Dedifferentiated amniotic fluid mesenchymal stem cell (primary cell): Measurements from ENCODE around the gene ADH4.
"Not testable (repeated sequence)": the region's sequence is repeated elsewhere in the genome, so short reads cannot be mapped to it uniquely, and the experiment has no call there.

Source experiments
- DNase-seq: peaks from one replicate; pipeline ENCODE4 v3.0.0-alpha.2; 2016; ENCODE audit errors: extremely low spot score

The ADH4 gene

GRCh38 chr4:99144070-99144469 is at the start of gene ADH4:
Gene ADH4, minus strand, starts transcription at chr4:99144297. Its CDS starts 75 bp downstream, at chr4:99144222.
- no peak for DNase-seq

DNA sequence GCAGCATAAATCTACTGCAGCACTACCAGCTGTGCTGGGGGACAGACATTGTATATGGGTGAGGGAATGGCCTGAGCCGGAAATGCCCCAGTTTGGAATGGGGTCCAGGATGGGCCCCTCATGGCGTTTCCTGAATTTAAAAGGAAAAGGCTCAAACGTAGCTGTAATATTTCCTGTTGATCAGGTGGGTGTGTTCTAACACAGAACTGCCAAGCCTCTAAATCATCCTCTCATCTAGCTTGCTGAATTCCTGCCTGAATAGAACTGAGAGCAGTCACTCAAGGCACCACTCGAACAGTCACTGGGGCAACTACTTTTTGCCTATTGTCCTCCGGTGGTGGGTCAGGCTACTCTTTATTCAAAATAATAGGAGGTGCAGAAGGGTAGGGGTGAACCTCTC is 46.2 kb upstream of the ADH4 start:
- DNase-seq = no peak

- not testable (repeated sequence) for DNase-seq
Measured at GRCh38 chr4:99189900-99190299, 45.8 kb upstream of the ADH4 start.

- DNase-seq = peak; percentile 10
Measured at GRCh38 chr4:99186029-99186428, 41.9 kb upstream of the ADH4 start.

DNA sequence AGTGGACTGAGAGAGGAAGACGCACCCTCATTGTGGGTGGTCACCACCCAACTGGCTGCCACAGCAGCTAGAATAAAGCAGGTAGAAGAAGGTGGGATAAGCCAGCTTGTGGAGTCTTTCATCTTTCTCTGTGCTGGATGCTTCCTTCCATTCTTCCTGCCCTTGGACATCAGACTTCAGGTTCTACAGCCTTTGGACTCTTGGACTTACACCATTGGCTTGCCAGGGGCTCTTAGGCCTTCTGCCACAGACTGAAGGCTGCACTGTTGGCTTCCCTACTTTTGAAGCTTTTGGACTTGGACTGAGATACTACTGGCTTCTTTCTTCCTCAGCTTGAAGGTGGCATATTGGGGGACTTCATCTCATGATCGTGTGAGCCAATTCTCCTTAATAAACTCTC is 41.5 kb upstream of the ADH4 start:
- DNase-seq = no peak

DNA sequence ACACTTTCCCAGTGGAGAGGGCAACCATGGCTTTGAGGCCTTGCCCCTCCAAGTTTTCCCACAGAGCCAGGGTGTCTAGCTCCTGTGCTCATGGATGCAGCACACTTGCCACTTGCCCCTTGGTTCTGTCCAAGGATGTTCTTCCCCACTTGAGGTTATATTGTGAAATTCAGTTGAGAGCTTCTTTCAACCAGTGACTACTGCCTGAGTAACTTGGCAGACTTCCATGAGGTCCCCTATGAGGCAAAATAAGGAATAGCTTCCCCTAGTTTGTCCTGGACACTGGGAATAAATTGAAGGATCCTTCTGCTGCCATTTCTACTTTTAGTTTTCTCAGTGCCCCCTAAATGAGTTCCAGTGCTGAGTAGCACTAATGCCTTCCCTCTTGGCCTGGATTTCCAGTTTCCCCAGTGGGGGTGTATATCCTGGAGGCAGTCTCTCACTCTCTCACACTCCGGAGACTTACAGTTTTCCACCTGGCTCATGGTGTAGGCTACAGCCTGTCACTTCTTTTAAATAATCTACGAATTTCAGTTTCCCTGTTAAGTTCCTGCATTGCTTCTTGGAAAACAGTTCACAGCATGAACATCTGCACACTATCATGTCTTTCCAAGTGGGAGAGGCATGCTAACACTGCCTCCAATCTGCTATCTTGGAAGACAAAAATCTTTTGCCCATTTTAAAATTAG is 36.4 kb upstream of the ADH4 start:
- DNase-seq = no peak

- no peak for DNase-seq
Measured at GRCh38 chr4:99179626-99180025, 35.5 kb upstream of the ADH4 start.

GRCh38 chr4:99179178-99179577 is 35.1 kb upstream of the ADH4 start:
- DNase-seq = no peak

GRCh38 chr4:99166544-99166943 is 22.4 kb upstream of the ADH4 start:
- no peak for DNase-seq

DNA sequence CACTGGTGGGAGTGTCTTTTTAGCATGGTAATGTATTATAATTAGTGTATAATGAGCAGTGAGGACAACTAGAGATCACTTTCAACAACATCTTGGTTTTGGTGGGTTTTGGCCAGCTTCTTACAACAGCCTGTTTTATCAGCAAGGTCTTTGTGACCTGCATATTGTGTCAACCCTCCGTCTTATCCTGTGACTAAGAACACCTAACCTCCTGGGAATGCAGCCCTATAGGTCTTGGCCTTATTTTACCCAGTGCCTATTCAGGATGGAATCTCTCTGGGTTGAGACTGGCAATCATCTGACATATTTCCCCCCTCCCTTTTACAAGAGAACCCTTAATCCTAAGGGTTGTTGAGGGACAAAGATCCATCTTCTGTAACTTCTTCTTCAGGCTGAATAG is 21.9 kb upstream of the ADH4 start:
- no peak for DNase-seq

DNA sequence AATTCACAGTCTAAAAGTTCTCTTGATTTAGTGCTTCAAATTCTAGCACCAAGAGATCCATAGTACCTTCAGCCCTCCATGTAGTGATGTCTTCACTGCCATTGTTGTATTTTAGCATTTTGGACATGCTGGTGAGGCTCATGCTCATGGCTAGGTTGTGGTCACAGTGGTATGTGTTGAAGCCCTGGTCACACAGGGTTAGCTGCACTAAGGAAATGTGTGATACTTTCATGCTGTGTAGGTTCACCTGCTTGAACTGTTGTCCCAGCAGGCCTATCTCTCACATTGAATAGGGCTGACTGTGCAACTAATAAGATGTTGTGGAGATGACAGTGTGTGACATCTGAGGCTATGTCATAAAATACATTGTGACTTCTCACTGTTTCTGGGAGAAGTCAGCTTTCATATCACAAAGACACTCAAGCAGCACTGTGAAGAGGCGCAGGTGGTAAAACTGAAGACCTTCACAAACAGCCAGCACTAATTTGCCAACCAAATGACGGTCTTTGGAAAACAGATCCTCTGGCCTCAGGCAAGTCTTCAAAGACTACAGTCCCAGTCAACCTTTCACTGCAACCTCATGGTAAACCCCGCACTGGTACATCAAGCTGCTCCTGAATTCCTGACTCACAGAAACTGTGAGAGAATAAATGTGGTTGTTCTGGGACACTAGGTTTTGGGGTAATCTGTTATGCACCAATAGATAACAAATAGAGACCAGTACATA is 17.4 kb upstream of the ADH4 start:
- DNase-seq = no peak

GRCh38 chr4:99159699-99160098 is 15.6 kb upstream of the ADH4 start:
- no peak for DNase-seq

DNA sequence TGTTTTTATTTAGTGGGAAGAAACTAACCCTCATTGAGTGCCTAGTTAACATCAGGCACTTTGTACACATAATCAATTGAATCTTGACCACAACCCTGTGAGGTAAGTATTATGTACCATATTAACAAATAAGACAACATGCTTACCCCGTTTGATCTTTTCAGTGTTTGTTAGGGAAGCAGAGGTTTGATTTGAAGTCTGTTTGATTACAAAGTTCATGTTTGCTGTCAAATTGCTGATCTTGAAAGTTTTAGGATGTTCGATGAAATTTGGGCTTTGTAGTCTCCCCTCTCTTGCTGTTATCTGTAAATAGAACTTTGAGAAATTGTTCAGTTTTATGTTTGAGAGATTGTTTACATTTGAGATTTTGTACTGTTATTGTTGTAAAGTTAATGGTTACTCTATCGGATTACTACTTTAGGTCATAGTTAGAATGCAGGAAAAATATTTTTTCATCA is 13.4 kb upstream of the ADH4 start:
- DNase-seq = no peak

DNA sequence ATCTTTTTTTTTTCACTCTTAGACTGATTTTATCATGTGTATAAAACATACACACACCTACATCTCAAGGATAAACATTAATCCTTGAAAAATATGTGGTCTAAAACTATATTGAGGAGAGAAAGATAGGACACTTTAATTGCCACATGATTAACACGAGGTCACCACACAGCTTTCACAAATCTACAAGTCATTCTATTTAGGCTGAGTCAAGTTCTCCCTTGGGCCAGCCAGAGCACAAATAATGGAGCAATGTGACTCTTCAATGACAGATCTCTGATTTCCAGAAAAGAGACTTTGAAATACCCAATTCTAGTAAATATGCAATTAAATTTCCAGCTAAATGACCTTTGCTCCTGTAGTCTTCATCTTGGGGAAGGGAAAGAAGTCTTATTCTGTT is 12.9 kb upstream of the ADH4 start:
- no peak for DNase-seq

DNA sequence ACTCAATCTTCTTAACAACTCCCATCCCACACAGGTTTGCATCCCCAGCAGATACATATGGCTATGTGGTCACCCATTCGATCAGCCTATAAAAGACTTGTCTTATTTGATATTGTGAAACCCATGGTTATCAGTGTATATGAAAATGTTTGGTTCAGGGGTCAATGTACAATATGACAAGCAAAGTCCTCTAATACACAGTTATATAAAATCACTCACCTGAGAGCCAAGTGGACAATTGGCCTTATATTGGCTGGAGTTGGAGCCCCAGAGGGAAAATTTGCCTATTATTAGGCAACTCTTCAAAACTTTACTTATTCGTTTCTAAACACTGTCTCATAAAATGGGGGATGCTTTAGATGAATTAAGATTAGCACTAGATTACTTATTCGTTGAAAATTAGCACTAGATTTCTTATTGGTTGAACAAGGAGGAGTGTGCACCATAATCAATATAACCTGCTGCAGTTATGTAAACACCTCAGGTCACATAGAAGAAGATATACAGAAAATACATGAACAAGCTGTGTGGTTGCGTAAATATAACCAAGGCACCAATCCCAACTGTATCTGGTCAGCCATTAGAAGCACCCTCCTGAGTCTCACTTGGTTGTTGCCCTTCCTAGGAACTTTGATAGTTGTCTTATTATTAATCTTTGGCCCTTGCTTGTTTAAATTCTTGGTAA is 10.7 kb upstream of the ADH4 start:
- DNase-seq = no peak

- no peak for DNase-seq
Measured at GRCh38 chr4:99151995-99152394, 7.9 kb upstream of the ADH4 start.

- DNase-seq = no peak
Measured at GRCh38 chr4:99151452-99151851, 7.4 kb upstream of the ADH4 start.

DNA sequence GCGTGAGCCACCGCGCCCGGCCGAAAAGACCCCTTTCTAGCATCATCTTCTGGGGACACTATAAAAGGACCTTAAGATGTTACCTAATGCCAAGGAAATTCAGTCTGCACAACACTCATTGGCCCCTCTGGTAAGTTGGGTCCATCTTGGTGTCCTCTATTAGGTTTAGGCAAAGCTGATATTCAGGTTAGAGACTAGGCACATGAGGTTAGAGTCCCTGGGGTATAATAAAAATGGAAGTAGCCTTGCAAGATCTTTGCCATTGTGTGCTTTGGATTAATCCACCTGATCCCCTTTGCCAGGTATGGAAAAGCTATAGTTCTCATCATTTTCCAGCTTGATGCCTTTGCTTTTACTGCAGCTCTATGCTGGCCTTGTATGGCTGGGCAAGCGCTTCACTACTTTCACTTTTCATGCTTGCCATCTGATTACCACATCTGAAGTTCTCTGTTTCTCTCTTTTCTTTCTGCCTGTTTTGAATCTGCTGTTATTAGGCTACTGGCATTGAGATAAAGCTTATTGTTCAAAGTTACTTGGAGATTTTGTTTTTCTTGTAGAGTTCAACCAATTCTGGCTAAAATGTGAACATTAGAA is 5.4 kb upstream of the ADH4 start:
- no peak for DNase-seq

GRCh38 chr4:99148550-99148949 is 4.5 kb upstream of the ADH4 start:
- DNase-seq = no peak

DNA sequence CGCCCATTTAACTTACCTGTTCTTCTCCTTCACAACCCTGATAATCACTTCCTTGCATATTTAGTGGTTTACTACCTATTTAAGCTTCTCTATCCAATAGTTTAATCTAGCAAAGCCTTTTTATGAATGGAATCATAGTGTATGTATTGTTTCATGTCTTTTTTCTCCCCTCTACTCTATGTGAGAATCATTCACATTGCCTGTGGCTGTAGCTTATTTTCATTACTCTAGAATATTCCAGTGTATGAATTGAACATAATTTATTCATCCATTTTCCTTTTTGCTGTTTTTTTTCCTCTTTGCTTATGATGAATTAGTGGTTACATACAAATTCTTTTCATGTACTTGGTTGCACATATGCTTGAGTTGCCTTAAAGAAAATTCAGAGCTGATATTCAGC is 490 bp upstream of the ADH4 start:
- no peak for DNase-seq

- DNase-seq = no peak
Measured at GRCh38 chr4:99136329-99136728, 7.8 kb downstream of the ADH4 start.

DNA sequence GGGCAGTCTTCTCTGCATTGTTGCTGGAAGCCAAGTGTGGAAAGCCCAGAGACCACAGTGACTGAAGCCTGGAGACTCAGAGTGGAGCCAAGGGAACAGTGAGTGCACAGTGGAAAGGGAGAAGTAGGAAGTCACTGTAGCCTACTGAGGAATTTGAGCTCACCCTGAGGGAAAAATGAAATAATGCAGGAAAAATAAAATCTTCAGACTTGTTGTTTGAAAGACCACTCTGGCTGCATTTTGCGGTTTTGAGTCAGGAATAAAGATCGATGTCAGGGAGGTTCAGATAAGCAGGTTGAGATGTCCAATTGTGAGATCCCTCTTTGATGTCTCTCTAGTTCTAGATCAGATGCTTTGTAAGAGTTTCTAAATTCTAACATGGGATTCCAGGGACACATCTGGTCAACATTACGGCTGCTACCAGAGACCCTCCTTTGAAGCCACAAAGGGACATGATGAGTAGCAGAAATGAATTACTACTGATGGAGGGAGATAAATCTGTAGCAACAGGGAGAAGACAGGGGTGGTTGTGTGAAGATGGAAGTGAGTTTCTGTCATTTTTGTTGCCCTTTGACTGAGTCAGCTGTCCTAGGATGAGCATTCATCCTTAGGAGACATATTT is 8.4 kb downstream of the ADH4 start:
- no peak for DNase-seq
